ENCODE data around the gene PGAP3.

GRCh38 chr17:39701784-39702422, 14.0 kb upstream of the PGAP3 start:
- TF ChIP-seq CTCF (conservative IDR thresholded peaks at IDR 0.05; ENCODE audit: low read depth, low read length) = no peak
- TF ChIP-seq RFX5 (IDR thresholded peaks at IDR 0.05; ENCODE audit: low read depth, low read length) = no peak
- no peak for TF ChIP-seq MAZ (IDR thresholded peaks at IDR 0.05; ENCODE audit: borderline replicate concordance, low read depth, low read length)
- no peak for TF ChIP-seq POLR2A (IDR thresholded peaks at IDR 0.05; ENCODE audit: low read depth, low read length)
- TF ChIP-seq RCOR1 (IDR thresholded peaks at IDR 0.05; ENCODE audit: insufficient replicate concordance, low read length) = no peak
- TF ChIP-seq CEBPB (IDR thresholded peaks at IDR 0.05; ENCODE audit: low read depth, low read length) = no peak

Measured in IMR-90 (cell line).